PC-3 (cell line): ENCODE data around the gene CDCP1.

ENCODE experiments used
- CTCF ChIP-seq: fragments of 300-600 bp; sonication (generic); conservative IDR thresholded peaks from 2 replicates; pipeline ENCODE4 v1.5.1; 2017; ENCODE audit warnings: antibody characterized with exemption, low read depth, mild to moderate bottlenecking, low read length
- EZH2 ChIP-seq: fragments of 300-600 bp; sonication (generic); IDR thresholded peaks from one replicate; pipeline ENCODE4 v1.6.1; 2017; ENCODE audit warnings: antibody characterized with exemption, mild to moderate bottlenecking, low read length; ENCODE audit not compliant: unreplicated experiment
- EZH2phosphoT487 ChIP-seq: fragments of 300-600 bp; sonication (generic); IDR thresholded peaks from 2 replicates; pipeline ENCODE4 v1.6.1; 2018; ENCODE audit warnings: mild to moderate bottlenecking, antibody characterized with exemption, low read length, borderline replicate concordance

- no peak for TF ChIP-seq CTCF
- TF ChIP-seq EZH2 = no peak
- TF ChIP-seq EZH2phosphoT487 = no peak
These were observed 57.4 kb downstream of the CDCP1 start for GRCh38 chr3:45088543-45089358.
